Measurements from ENCODE around the gene TMEM106C. TPM values are rescaled to one million over a fixed set of nuclear protein-coding genes. Genes with fewer than 3 reads are reported as not detected.

TMEM106C gene
- total RNA-seq, 8 experiments from 2014 or later, result 26.7 to 79.3 (median 43.5) TPM

DNA sequence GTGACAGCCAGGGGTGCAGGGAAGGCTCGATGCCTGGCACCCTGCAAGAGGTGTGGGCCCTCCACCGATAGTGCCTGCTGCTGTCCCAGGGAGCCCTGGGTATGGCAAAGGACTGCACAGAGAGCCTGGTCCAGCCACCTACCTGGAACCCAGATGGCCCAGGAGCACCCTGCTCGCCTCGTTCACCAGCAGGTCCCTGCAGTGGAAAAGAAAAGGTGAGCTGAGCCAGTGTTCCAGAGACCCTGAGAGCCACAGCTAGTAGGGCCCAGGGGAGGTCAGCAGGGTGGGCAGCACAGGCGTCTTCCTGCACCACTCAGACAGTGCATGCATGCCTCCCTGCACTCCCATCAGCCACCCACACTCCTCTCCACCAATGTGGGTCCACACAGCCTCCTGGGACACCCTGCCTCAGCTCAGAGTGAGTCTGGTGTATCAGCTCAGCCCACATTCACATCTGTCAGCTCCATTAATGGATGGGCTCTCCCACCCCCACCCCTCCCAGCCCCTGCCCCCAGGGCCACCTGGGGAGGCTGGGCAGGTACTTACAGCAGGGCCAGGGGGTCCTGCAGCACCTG is 20.2 kb downstream of the TMEM106C start:
- ATAC-seq (replicated peaks in 6 of 8), result no peak
- Histone ChIP-seq H3K4me1 (replicated peaks in 1 of 2) (peaks cover 20 to 27% of the 10 kb centered on the region in 2 donors), H3K4me3 (no peak overlapping the region), H3K27ac (no peak overlapping the region)
- 100% methylated on average over 2 of the region's 5 CpGs; no CpG with 5 or more reads in 9 of the 10 experiments for WGBS, 10 experiments
- in situ Hi-C loops (cut with MboI; ENCODE audit: low pct_unique_long_range_greater_than_20kb in 2 of 9, low sequenced_read_pairs in 9 of 9, unreplicated experiment in 9 of 9), result loop anchor here in 1 of 9 experiments (25.0 kb wide), 1 partner anchor 246 kb away; the partner anchor contains the start of gene ENDOU

DNA sequence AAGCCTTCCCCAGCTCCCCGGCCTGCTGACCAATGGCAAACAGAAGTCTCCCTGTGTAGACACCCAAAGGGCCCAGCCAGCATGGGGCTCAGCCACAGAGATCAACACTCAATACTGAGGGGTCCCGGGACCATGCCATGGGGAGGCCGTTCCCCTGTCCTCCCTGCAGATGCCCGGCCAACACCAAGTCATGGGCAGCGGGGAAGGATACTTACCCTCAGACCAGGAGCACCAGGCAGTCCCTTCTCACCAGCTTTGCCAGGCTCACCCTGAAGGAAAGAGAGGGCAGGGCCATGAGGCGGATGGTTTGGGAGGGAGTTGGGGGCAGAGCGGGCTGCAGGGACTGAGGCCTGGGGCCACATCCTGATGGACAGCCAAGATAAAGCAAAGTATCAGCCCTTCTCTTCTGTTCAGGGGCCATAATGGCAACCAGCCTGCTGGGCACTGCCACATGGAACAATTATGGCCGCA is 21.0 kb downstream of the TMEM106C start:
- ATAC-seq (replicated peaks in 6 of 8), result no peak
- Histone ChIP-seq H3K4me3 (no peak overlapping the region), H3K4me1 (replicated peaks in 1 of 2) (peaks cover 27 to 35% of the 10 kb centered on the region in 2 donors), H3K27ac (no peak overlapping the region)
- 100% methylated on average over 1 of the region's 8 CpGs; no CpG with 5 or more reads in 9 of the 10 experiments for WGBS, 10 experiments
- in situ Hi-C loops (cut with MboI; ENCODE audit: low pct_unique_long_range_greater_than_20kb in 2 of 9, low sequenced_read_pairs in 9 of 9, unreplicated experiment in 9 of 9), result loop anchor here in 1 of 9 experiments (25.0 kb wide), 1 partner anchor 247 kb away; the partner anchor contains the start of gene ENDOU

DNA sequence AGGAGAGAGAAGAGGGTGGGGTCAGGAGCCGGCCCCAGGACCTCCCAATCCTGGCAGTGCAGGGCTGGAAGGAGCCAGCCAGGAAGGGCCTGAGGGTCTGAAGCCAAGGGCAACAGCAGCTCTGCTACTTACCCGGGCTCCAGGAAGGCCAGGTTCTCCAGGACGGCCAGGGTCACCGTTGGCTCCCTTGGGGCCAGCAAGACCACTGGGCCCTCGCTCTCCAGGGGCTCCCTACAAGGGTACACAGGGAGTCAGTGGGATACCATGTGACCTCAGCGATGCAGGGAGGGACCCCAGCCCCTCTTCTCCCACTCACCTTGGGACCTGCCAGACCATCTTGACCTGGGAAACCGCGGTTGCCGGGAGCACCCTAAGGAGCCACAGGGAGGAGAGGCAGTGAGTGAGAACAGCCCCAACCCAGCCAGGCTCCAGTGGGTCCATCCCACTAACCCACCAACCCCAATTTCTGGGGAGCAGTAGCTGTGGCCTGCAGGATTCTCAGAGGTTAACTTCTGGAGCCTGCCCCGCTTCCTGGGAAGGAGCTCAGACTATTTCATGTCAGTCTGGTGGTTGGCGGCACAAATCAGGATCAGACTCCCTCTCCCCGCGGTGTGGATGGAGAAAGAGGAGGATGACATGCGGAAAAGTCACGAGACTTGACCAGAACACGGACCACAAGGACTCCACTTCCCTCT is 22.3 kb downstream of the TMEM106C start:
- no peak overlapping the region for H3K4me3 ChIP-seq
- no peak for ATAC-seq (replicated peaks in 6 of 8)
- peaks cover 25 to 27% of the 10 kb centered on the region in 2 donors for H3K4me1 ChIP-seq (replicated peaks in 1 of 2)
- 90 to 100% (median 97%) methylated on average over 2 to 6 of the region's 16 CpGs; no CpG with 5 or more reads in 6 of the 10 experiments for WGBS, 10 experiments
- no peak overlapping the region for H3K27ac ChIP-seq
- in situ Hi-C loops (cut with MboI; ENCODE audit: low pct_unique_long_range_greater_than_20kb in 2 of 9, low sequenced_read_pairs in 9 of 9, unreplicated experiment in 9 of 9), result loop anchor here in 1 of 9 experiments (25.0 kb wide), 1 partner anchor 248 kb away; the partner anchor contains the start of gene ENDOU

DNA sequence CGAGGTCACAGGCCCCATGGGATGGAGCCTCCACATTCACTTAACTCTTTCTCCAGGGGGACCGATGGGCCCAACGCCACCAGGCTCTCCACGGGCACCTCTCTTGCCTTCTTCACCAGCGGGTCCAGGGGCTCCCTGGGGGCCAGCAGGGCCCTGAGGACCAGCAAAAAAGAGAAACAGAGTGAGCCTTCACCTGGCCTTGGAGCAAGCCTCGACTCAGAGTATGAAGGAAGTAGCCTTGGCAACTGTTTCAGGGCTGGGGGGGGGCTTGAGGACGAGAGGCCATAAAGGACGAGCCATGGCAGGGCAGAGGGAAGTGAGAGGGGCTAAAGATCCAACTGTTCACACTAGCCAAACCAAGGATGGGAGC is 22.9 kb downstream of the TMEM106C start:
- WGBS, 10 experiments, result 45 to 100% methylated on average over 1 to 4 of the region's 8 CpGs; no CpG with 5 or more reads in 8 of the 10 experiments
- in situ Hi-C loops (cut with MboI; ENCODE audit: low pct_unique_long_range_greater_than_20kb in 2 of 9, low sequenced_read_pairs in 9 of 9, unreplicated experiment in 9 of 9), result loop anchor here in 1 of 9 experiments (25.0 kb wide), 1 partner anchor 249 kb away; the partner anchor contains the start of gene ENDOU
- ATAC-seq (replicated peaks in 6 of 8), result no peak

DNA sequence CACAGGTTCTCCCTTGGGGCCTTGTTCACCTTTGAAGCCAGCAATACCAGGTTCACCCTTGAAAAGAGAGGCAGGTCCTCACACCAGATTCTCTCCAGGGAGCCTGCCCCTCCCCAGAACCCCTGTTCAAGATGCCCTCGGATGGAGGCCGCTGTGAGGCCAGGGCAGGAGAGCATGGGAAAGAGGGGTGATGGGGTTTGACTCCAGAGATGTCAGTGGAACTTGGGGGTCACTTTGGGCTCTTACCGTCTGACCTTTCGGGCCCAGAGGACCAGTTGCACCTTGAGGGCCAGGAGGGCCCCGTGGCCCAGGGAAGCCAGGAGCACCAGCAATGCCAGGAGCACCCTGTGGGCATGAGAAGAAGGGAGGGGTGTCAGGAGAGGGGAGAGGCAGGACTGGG is 23.4 kb downstream of the TMEM106C start:
- in situ Hi-C loops (cut with MboI; ENCODE audit: low pct_unique_long_range_greater_than_20kb in 2 of 9, low sequenced_read_pairs in 9 of 9, unreplicated experiment in 9 of 9), result loop anchor here in 1 of 9 experiments (25.0 kb wide), 1 partner anchor 250 kb away; the partner anchor contains the start of gene ENDOU
- Histone ChIP-seq H3K4me1 (replicated peaks in 1 of 2) (peaks cover 31 to 34% of the 10 kb centered on the region in 2 donors), H3K27ac (peak overlapping the region in 1 of 2 donors; percentile 73), H3K4me3 (no peak overlapping the region)
- WGBS, 10 experiments, result 75 to 100% (median 100%) methylated on average over 1 to 3 of the region's 5 CpGs; no CpG with 5 or more reads in 5 of the 10 experiments
- no peak for ATAC-seq (replicated peaks in 6 of 8)

More for the DNA sequence above, 22.9 kb downstream of the TMEM106C start:
- Histone ChIP-seq H3K27ac (no peak overlapping the region), H3K4me3 (no peak overlapping the region), H3K4me1 (replicated peaks in 1 of 2) (peaks cover 28 to 30% of the 10 kb centered on the region in 2 donors)

DNA sequence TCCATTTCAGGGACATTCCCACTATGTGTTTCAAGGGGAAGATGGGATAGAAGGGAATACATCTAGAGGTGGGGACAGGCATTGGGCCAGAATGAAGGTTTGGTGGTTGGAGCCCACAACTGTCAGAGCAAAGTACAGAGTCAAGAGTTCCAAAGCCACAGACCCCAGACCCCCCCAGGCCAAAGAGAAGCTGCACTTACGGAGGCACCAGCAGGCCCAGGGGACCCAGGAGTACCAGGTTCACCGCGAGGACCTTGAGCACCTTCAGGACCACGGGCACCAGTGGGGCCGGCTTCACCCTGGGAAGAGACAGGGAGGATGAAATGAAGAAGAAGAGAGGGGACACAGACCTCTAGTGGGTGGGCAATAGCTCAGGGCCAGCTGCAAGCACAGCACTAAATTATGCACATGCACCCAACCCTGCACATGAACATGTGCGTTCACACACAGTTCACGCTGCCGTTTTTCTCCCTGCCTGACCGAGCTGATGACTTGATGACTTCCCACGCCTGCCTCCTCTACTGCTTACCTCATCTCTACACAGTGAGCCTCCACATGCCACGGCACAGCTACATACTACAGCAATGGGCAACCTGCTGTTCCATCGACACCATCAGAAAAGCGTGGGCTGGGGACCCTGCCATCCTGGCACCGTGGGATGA is 24.1 kb downstream of the TMEM106C start:
- in situ Hi-C loops (cut with MboI; ENCODE audit: low pct_unique_long_range_greater_than_20kb in 2 of 9, low sequenced_read_pairs in 9 of 9, unreplicated experiment in 9 of 9), result loop anchor here in 1 of 9 experiments (25.0 kb wide), 1 partner anchor 250 kb away; the partner anchor contains the start of gene ENDOU
- no peak overlapping the region for H3K4me3 ChIP-seq
- peaks cover 31 to 35% of the 10 kb centered on the region in 2 donors for H3K4me1 ChIP-seq (replicated peaks in 1 of 2)
- peak; percentile 77 to 93 (median 93) for ATAC-seq (replicated peaks in 6 of 8)
- 27 to 100% (median 68%) methylated on average over 1 to 10 of the region's 14 CpGs; no CpG with 5 or more reads in 3 of the 10 experiments for WGBS, 10 experiments
- H3K27ac ChIP-seq, result peak overlapping the region; percentile 70 to 73

DNA sequence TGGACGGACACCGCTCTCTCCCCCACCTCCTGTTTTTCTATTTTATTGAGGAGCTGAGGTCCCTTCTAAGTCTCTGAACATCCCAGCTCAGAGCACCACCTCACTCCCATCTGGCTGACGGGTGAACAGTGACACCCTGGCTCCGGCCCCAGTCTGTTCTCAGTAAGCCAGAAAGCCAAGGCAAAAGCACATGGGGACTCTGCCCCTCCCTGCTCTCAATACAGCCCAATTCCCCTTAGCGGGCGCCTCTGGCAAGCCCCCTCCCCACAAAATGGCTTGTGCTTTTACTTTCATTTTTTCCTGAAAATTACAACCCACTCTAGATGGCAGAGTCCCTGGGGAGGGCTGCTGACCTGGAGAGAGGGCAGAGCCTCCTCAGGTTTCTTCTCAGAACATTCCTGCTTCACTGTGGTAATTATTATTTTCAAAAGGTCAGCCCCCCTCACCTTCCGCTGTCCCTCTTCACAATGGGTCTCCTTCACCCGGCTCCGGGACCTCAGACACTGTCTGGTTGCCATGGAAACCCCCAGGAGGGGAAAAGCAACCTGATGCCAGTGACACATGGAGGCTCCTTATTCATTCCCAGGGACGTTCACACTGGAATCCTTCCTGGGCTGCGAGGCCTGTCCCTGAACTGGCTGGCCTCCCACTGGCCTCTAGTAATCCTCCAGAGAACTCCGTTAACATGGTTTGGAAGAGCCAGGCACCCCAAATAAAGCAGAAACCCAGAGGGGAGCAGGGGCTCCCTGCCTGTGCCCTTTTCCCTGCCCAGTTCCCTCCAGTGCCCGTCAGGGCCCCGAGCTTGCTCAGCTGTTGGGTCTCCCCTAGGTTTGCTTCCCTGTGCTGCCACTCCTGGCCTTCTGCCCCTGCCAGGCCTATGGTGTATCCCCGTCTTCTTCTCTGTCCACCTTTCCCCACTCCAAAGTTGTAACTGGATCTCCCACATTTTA is 25.0 kb downstream of the TMEM106C start:
- Histone ChIP-seq H3K27ac (peak overlapping the region; percentile 70 to 73), H3K4me1 (replicated peaks in 1 of 2) (peaks cover 31 to 35% of the 10 kb centered on the region in 2 donors), H3K4me3 (no peak overlapping the region)
- peak; percentile 56 to 79 (median 74) for ATAC-seq (replicated peaks in 6 of 8)
- WGBS, 10 experiments, result 0 to 68% (median 42%) methylated on average over 1 to 9 of the region's 15 CpGs; no CpG with 5 or more reads in 2 of the 10 experiments
- in situ Hi-C loops (cut with MboI; ENCODE audit: low pct_unique_long_range_greater_than_20kb in 2 of 9, low sequenced_read_pairs in 9 of 9, unreplicated experiment in 9 of 9), result loop anchor here in 1 of 9 experiments (25.0 kb wide), 1 partner anchor 251 kb away; the partner anchor contains the start of gene ENDOU

DNA sequence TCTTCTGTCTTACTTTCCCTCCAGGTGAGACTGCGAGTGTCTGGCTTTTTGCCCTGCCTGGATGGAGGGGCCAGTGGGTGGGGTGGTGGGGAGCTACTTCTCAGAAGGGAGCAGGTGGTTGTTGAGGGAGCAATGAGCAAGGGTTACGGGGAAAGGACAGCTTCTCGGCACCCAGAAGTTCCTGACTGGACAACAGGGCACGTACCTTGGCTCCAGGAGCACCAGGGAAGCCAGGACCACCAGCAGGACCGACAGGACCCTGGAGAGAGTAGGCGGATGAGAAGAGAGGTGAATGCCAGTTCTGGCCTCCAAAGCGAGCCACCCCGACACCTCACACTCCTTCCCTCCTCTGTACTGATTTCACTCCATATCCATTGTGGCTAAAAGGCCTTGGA is 25.6 kb downstream of the TMEM106C start:
- Histone ChIP-seq H3K4me3 (no peak overlapping the region), H3K27ac (peak overlapping the region in 1 of 2 donors; percentile 70)
- ATAC-seq (replicated peaks in 6 of 8), result no peak

DNA sequence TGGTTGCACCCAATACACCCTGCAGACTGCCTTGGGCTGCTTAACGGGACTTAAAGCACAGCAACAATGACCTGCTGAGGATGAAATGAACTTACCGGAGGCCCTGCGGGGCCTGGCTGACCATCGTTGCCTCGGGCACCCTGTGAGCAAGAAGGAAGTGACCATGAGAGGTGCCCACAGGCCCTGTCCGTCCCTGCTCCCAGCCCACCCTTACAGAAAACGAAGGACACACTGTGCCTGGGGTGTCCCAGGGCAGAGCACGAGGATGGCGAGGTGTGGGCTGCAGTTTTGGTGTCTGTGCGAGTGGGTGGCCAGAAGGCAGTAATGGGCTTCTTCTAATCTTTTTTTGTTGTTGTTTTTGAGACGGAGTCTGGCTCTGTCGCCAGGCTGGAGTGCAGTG is 26.3 kb downstream of the TMEM106C start:
- in situ Hi-C loops (cut with MboI; ENCODE audit: low pct_unique_long_range_greater_than_20kb in 2 of 9, low sequenced_read_pairs in 9 of 9, unreplicated experiment in 9 of 9), result loop anchor here in 1 of 9 experiments (25.0 kb wide), 1 partner anchor 252 kb away; the partner anchor contains the start of gene ENDOU
- 40 to 100% (median 90%) methylated on average over 2 to 6 of the region's 12 CpGs; no CpG with 5 or more reads in 3 of the 10 experiments for WGBS, 10 experiments
- no peak overlapping the region for H3K4me3 ChIP-seq
- no peak for ATAC-seq (replicated peaks in 6 of 8)
- H3K27ac ChIP-seq, result no peak overlapping the region
- H3K4me1 ChIP-seq (replicated peaks in 1 of 2), result peaks cover 31 to 35% of the 10 kb centered on the region in 2 donors

More for the DNA sequence above, 25.6 kb downstream of the TMEM106C start:
- in situ Hi-C loops (cut with MboI; ENCODE audit: low pct_unique_long_range_greater_than_20kb in 2 of 9, low sequenced_read_pairs in 9 of 9, unreplicated experiment in 9 of 9), result loop anchor here in 1 of 9 experiments (25.0 kb wide), 1 partner anchor 252 kb away; the partner anchor contains the start of gene ENDOU
- WGBS, 10 experiments, result 83 to 100% methylated on average over 1 to 2 of the region's 8 CpGs; no CpG with 5 or more reads in 8 of the 10 experiments
- H3K4me1 ChIP-seq (replicated peaks in 1 of 2), result peaks cover 31 to 35% of the 10 kb centered on the region in 2 donors

DNA sequence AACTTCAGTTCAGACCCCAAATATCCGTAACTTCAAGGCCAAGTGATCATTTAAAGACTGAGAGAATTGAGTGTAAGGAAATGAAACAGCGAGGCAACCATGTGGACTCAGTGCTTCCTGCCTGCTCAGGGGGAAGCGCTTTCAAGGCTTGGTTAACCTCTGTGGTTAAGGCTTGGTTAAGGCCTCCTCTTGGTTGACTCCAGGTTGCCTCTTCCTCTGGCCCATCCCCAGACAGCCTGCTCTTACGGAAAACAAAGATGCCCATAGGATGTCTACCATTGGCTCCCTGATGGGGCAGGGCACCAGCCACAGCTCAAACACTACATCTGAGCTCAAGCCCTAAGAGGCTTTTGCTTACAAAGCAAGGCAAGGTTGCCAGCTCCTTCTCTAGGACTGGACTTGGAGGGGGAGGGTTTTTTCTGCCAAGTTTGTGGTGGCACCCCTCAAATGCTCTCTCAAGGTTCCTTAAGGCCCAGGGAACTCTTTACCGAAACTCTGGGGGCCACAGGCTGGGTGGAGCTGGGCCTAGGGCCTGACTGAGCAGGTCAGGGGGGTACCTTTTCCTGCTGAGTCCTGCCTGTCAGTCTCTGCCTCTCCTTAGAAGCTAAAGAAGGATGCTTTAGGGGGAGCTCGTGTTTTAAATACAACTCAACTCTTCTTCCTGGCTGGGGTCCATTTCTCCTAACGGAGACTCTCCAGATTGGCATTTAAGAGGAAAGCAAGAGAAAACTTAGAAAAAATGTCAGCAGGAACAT is 27.1 kb downstream of the TMEM106C start:
- in situ Hi-C loops (cut with MboI; ENCODE audit: low pct_unique_long_range_greater_than_20kb in 2 of 9, low sequenced_read_pairs in 9 of 9, unreplicated experiment in 9 of 9), result loop anchor here in 1 of 9 experiments (25.0 kb wide), 1 partner anchor 253 kb away; the partner anchor contains the start of gene ENDOU
- 55 to 100% (median 100%) methylated on average over 1 to 4 of the region's 7 CpGs; no CpG with 5 or more reads in 2 of the 10 experiments for WGBS, 10 experiments

More for the DNA sequence above, 27.1 kb downstream of the TMEM106C start:
- Histone ChIP-seq H3K4me1 (replicated peaks in 1 of 2) (peaks cover 31 to 35% of the 10 kb centered on the region in 2 donors), H3K27ac (no peak overlapping the region), H3K4me3 (no peak overlapping the region)
- no peak for ATAC-seq (replicated peaks in 6 of 8)

All from motor neuron (in vitro differentiated cells).